ENCODE data around the gene MESP2.

MESP2 gene

DNA sequence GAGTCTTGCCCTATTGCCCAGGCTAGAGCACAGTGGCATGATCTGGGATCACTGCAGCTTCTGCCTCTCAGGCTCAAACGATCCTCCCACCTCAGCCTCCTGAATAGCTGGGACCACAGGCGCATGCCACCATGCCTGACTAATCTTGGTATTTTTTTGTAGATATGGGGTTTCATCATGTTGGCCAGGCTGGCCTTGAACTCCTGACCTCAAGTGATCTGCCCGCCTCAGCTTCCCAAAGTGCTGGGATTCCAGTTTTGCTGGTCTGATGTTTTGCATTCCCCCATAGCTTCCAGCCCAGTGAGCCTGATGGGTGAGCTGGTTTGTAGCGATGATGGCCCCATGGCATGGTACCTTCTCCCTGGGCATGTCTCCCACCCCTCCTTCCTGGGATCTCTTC, 20.4 kb upstream of the MESP2 start:
- no peak for DNase-seq (ENCODE audit: low spot score)

DNA sequence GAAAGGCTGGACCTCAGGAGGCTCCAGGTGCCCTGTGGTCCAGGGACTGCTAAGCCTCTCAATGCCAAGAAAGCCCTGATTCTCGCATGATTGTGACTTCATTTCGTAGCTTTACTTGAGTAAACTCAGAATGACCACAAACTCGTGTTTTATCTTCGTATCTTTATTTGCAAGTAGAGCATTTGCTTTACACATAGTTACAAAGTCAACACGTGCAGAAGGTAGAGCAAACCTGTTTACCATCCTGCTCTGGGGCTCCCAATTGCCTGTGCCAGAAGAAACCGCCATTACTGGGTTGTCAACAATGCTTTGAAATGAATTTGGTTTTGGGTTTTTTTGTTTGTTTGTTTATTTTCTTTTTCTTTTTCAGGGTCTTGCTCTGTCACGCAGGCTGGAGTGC, 19.2 kb upstream of the MESP2 start:
- DNase-seq (ENCODE audit: low spot score): no peak

DNA sequence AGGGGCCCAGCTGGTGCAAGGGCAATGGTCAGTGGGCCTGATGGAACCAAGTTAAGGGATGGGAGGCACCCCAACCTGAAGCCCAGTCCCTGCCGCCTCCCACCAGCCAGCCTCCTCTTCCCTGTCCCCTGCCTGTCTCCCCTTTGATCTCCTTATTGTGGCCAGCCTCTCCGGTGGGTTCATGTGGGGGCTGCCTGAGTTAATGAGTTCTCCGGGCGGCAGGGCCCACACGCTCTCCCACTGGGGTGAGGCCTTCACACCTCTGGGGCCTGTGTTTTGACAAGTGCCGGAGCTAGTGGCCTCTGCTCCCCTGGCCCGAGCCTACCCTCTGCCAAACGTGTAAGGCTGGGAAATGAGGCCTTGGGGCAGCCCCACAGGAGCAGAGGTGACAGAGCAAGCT, 17.8 kb upstream of the MESP2 start:
- DNase-seq (ENCODE audit: low spot score): no peak

GRCh38 chr15:89758981-89759380, 17.2 kb upstream of the MESP2 start:
- DNase-seq (ENCODE audit: low spot score): no peak

DNA sequence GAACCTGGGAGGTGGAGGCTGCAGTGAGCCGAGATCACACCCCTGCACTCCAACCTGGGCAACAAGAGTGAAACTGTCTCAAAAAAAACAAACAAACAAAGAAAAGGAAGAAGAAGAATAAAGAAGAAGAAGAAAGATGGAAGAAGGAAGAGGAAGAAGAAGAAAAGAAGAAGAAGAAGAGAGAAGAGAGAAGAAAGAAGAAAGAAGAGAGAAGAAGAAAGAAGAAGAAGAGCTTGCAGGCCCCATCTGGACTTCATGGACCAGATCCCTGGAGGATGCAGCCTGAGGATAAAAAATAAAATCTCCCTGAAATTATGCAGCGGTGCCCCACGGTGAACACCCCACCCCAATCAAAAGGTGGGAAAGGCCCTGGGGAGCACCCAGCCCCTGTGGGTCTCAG, 16.3 kb upstream of the MESP2 start:
- DNase-seq (ENCODE audit: low spot score): no peak

DNA sequence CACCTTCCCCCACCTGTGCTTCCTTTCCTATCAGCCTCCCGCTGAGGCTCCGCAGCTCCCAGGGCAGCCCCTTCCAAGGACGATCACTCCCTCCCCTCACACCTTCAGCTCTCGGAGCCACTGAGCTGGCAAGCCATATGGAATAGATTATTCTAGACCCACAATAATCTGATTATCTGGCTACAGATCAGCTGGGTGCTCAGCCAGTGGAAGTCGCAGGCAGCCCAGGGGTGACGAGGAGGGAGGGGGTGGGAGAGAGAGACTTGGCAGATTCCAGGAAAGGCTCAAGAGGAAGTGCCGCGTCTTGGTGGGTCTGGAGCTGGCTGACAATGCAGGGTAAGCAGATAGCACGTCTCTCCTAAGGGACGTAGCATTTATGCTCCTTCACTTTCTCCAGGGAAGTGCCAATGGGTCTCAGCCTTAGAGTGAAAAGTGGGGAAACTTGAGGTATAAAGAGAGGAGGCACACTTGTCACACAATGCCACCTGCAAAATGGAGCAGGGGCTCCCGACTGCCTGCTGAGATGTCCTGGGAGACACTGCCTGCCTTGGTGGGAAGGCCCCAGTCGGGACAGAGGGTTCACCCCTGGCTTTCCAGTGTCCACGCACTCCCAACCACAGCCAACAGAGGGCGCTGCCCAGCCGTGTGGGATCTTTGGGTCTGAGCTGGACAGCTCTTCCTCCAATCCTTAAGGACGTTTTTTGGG, 15.7 kb upstream of the MESP2 start:
- peak; percentile 73 for DNase-seq (ENCODE audit: low spot score)

GRCh38 chr15:89761009-89761831, 14.9 kb upstream of the MESP2 start:
- no peak for DNase-seq (ENCODE audit: low spot score)

GRCh38 chr15:89761929-89762328, 14.2 kb upstream of the MESP2 start:
- DNase-seq (ENCODE audit: low spot score): no peak

GRCh38 chr15:89765694-89766093, 10.4 kb upstream of the MESP2 start:
- DNase-seq (ENCODE audit: low spot score): no peak

DNA sequence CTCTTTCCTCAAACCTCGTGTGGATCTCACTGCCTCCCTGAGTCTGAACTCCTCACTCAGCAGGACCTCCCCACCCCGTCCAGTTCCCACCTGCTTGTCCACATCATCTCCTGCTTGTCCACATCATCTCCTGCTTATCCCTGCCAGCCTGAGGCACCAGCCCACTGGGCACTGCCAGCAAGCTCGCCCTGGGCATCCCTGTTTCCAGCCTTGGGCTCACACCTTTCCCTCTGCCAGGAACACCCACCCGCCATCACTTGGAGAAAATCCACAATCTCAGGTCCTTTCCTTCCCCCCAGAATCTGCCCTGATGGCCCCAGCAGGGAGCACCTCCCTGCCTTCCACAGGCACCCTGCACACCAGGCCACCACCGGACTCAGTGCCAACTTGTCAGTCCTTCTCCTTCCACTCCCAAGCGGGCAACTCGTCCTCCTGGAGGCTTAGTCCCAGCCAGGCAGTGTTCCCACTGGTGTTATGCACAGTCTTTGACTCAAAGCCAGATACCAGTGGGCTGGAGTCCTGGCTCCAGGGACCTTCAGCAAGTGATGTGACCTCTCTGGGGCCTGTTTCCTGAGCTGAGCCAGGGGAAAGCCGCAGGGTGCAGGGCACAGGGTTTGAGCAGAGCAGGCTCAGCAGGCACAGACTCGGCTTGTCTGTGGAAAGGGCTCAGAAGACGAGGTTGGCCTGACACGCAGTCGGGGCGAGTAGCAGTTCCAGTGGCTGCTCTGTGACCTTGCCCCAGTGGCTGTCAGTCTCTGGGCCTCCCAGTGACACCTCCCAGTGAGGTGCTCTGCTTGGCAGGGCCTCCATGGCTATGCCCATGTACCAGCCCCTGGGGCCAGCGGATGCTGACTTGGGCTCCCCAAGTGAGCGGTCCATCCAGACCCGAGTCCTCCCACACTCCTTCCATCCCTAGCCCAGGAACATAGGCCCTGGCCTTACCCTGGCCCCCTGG, 9.5 kb upstream of the MESP2 start:
- DNase-seq (ENCODE audit: low spot score): no peak

DNA sequence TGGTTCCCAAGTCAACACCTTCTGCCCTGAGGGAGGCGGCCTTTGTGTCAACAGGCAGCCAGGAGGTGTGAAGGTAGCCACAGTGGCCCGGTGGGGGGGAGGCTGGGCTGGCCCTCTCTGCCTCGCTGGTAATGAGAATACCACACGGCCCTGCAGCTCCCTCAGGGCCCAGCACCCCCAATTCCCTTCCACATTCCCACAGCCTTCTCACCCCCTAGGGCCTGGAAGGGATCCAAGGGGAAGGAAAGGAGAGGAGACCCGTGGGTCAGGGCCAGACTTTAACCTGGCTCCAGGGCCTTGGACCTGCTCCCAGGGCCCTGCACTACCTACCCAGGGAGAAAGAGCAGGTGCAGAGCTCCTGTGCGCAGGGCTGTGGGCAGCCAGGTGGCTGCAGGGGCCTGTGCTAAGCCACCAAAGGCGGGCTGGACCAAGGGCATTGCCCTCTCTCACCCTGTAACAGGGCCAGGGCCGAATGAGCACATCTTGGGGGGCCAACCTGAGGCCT, 8.7 kb upstream of the MESP2 start:
- no peak for DNase-seq (ENCODE audit: low spot score)

DNA sequence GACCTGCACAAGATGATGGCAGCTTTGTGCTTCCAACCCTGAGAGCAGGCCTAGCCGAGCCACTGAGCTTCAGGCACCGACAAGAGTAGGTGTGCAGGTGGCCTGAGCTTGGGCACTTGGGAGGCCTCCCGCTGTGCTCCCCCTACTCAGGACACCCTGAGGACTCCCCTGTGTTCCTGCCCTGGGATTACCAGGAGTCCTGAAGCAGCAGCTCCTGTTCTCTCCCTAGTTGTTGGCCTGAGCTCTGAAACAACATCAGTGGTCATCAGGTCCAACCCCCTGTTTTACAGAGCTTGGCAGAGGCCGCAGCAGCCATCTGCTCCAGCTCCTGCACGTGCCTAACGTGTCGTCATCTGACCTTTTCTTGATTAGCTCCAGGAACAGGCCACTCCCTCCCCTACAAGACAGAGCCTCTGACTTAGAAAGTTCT, 8.0 kb upstream of the MESP2 start:
- DNase-seq (ENCODE audit: low spot score): no peak

GRCh38 chr15:89769366-89769765, 6.8 kb upstream of the MESP2 start:
- DNase-seq (ENCODE audit: low spot score): no peak

- DNase-seq (ENCODE audit: low spot score): no peak
Observed at GRCh38 chr15:89770041-89770440, 6.1 kb upstream of the MESP2 start.

DNA sequence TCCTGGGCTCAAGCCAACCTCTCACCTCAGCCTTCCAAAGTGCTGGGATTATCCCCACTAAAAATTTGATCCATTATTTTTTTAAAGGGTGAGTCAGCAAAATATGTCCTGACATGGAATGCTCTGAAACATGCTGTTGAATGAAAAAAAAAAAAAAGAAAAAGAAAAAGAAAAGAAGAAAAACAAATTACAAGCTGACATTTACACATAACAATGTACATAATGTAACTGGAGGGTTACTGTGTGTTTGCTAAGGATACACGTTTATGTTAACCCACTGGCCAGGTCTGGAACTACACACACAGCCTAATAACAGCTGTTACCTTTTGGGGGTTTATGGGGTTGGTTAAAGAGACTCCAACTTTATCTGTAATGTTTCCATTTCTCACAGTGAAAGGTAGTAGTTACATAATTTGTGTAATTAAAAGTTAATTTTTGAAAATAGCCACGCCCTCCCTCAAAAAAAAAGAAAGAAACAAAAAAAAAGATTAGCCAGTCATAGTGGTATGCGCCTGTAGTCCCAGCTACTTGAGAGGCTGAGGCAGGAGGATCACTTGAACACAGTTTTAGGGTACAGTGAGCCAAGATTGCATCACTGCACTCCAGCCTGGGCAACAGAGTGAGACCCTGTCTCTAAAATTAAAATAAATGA, 3.1 kb upstream of the MESP2 start:
- DNase-seq (ENCODE audit: low spot score): no peak

- DNase-seq (ENCODE audit: low spot score): no peak
Observed at GRCh38 chr15:89774492-89774891, 1.6 kb upstream of the MESP2 start.

- DNase-seq (ENCODE audit: low spot score): no peak
Observed at GRCh38 chr15:89775815-89776214, 317 bp upstream of the MESP2 start.

DNA sequence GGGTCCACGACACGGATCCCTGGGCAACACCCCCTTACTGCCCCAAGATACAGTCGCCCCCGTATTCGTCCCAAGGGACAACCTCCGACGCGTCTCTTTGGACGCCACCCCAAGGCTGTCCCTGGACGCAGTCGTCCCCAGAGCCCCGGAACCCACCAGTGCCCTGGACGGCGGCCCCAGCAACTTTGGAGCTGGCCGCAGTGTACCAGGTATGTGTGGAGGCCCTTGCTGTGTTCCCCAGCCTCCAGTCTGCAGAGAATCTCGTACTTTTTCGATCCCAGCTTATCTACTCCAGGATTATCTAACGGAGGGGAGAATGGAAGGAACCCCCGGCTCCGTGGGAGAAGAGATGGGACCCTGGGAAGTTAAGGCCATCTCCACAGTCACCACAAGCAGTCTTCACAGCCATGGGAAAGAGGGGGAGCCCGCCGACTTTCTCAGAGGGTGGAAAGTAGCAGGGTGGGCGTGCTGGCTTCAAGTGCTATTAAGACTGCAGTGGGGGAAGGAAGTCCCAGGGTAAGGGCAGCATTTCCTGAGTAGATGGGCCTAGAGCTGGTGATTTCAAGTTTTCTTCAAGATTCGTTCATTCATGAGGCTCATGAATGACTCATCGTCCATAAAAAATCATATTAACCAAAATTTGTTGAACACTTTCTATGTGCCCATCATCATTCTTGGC, 1.1 kb downstream of the MESP2 start:
- DNase-seq (ENCODE audit: low spot score): no peak

- DNase-seq (ENCODE audit: low spot score): no peak
Observed at GRCh38 chr15:89777782-89778380, 1.7 kb downstream of the MESP2 start.

- no peak for DNase-seq (ENCODE audit: low spot score)
Observed at GRCh38 chr15:89778861-89779260, 2.7 kb downstream of the MESP2 start.

DNA sequence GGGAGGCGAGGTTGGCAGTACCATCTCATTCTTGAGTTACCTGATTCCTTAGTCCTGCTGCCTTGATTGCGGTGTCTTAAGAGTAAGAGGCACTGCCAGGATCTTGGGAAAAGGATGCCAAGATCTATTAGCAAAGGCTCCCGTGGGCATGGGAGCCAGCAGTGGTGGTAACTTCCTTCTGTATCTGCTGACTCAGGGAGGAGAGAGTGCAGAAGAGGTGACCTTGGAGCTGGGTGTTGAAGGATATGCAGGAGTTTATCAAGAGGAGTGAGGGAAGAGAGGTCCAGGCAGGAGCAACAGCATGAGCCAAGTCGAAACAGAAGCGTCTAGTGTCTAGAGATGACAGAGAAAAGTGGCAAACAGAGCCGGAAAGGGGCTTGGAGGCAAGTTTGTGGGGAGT, 4.5 kb downstream of the MESP2 start:
- DNase-seq (ENCODE audit: low spot score): no peak

Measured in Ammon's horn (tissue), 1 donor.